Heart left ventricle (tissue), 16 donors: ENCODE results near the gene NECTIN1. TPM values are rescaled to one million over a fixed set of nuclear protein-coding genes. Genes with fewer than 3 reads are reported as not detected.

ENCODE experiments used
- ATAC-seq, 4 donors: fragments of 200-7000 bp; cut with Tn5 transposase; one replicate each; pipeline ENCODE4 v1.9.1; 2020 to 2022; ENCODE audit warnings: moderate library complexity in 4 of 4, mild to moderate bottlenecking in 3 of 4, moderate number of reproducible peaks in 1 of 4
- DNase-seq, 5 donors: peaks; one replicate each; pipeline ENCODE4 v3.0.0-alpha.2; 2020
- H3K27ac ChIP-seq, 12 donors: fragments of 200-600 bp; sonication (generic) in 4 of 12; one replicate each; pipeline versions ENCODE4 v1.5.0 to v1.8.0; 2016 to 2022; ENCODE audit warnings: mild to moderate bottlenecking in 2 of 12
- H3K27me3 ChIP-seq, 9 donors: fragments of 200-600 bp; sonication (generic) in 2 of 9; one replicate each; pipeline versions ENCODE4 v1.5.1 to v1.8.0; 2016 to 2022; ENCODE audit warnings: mild to moderate bottlenecking in 3 of 9
- H3K36me3 ChIP-seq, 9 donors: fragments of 200-600 bp; sonication (generic) in 2 of 9; one replicate each; pipeline versions ENCODE4 v1.5.0 to v1.8.0; 2018 to 2022; ENCODE audit warnings: mild to moderate bottlenecking in 2 of 9
- H3K4me1 ChIP-seq, 12 donors: fragments of 200-600 bp; sonication (generic) in 4 of 12; one replicate each; pipeline versions ENCODE4 v1.5.0 to v1.8.0; 2016 to 2022; ENCODE audit warnings: mild to moderate bottlenecking in 3 of 12
- H3K4me3 ChIP-seq, 12 donors: fragments of 200-600 bp; sonication (generic) in 4 of 12; one replicate each; pipeline versions ENCODE4 v1.5.0 to v1.8.0; 2017 to 2022; ENCODE audit warnings: mild to moderate bottlenecking in 9 of 12, moderate library complexity in 4 of 12
- H3K9me3 ChIP-seq, 12 donors: fragments of 200-600 bp; sonication (generic) in 4 of 12; one replicate each; pipeline versions ENCODE4 v1.5.0 to v1.8.0; 2016 to 2022; ENCODE audit warnings: mild to moderate bottlenecking in 1 of 12
- POLR2A ChIP-seq, 2 donors: fragments of 450-650 bp; IDR thresholded peaks; one replicate each; pipeline ENCODE4 v1.6.1; 2017; ENCODE audit warnings: antibody characterized with exemption in 2 of 2, mild to moderate bottlenecking in 2 of 2, moderate library complexity in 2 of 2
- WGBS, 4 donors: extraction: QIAGEN DNeasy Blood & Tissue Kit in 2 of 4; methylation state at CpG; one replicate each; pipeline versions ENCODE4 v1.1.5 to v1.1.7; 2013 to 2018; 5-methylcytosine and 5-hydroxymethylcytosine counted together
- intact Hi-C, 10 donors: fragments of 100-400 bp; cut with DNase I; formaldehyde crosslinking; loops; one replicate each; pipeline versions ENCODE4 v1.11.1 to v1.14.2; 2022
- polyA plus RNA-seq, 2 donors: library from polyadenylated mRNA; stranded (reverse); fragments of 200-250 nt; gene quantifications; one replicate each; pipeline ENCODE4 v1.2.3, GENCODE V29; 2013
- total RNA-seq, 9 donors: library from RNA; depleted of rRNA in 2 of 9; stranded (reverse); fragments of >200 nt in 2 of 9; fragmentation: NEBNext Ultra II Directional in 3 of 9; extraction: Animal tissue kit (Norgen Biotek cat#: 25700) in 3 of 9; gene quantifications; one replicate each; pipeline versions ENCODE4 v1.1.0 to v1.2.4, GENCODE V29; 2016 to 2023
- TF ChIP-seq, protein P1 (sequence below), 12 donors: fragments of 200-600 bp; sonication (generic) in 4 of 12; IDR thresholded peaks; one replicate each; pipeline versions ENCODE4 v1.5.0 to v1.8.0; 2018 to 2022; ENCODE audit warnings: antibody characterized with exemption in 12 of 12, mild to moderate bottlenecking in 5 of 12
- donor health status: ischemic (EF 13 %, LVEDD 7.1; RV severe dilation, severe dysfunction).
- donor health status: healthy with polysubstance abuse.
- donor health status: DM: no; HTN: yes; CAD: no.
- donor health status: DM: no; HTN: no; CAD: no.
- donor health status: ischemic (EF 25% LVEDD 6.9; RV normal size, moderate dysfunction).
- donor health status: ischemic (EF 25% LVEDD 5.7; RV mildly dilated, moderate dysfunction).
- donor health status: healthy.
- donor health status: DM: yes; HTN: yes; CAD: no.
- donor health status: ischemic (EF 35%, LVEDD 5.7; RV mildly dilated, moderate dysfunction).
- donor health status: nonischemic (EF 11% LVEDD 7.7; RV severe dilation, severe dysfunction).
- donor health status: DM: yes; HTN: yes; CAD: no.
- donor health status: PGD.
- donor health status: ischemic (EF 29% LVEDD 5.4; RV normal size, mild dysfunction).
- donor health status: nonischemic (EF 23%, LVEDD 6.1; RV moderate dilation, normal function).

The NECTIN1 gene
- total and polyA plus RNA-seq, 11 donors: 5.8 to 28.6 (median 18.5) TPM

DNA sequence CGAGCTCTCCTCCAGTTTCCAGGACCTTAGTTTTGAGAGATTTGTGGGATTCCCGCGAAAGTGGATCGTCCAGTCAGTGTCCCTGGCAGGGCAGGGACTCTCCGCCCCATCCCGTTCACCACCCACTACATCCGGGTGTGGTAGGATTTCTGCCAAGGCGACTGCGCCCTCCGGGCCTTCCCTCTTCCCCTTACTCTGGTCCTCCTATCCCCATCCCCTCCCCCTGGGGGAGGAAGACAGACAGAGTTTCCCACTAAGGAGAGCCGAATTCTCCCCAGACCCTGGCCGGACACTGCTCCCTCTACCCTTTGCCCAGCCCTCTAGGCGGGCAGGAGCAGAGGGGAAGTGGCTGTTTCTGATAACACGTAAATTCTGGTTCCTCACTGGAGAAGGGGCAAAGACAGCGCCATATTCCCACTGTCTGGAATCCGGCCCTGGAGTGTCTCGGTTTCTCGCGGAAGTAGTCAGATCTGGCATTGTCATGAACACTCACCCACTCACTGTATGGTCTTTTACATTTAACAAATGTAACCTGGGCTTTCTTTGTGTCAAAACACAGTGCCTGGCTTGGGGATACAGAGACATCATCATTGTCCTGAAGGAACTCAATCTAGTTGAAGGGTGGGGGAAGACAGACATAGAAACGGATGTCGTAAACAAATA is 1.1 kb upstream of the NECTIN1 start:
- Histone ChIP-seq H3K4me3 (peak overlapping the region; percentile 1 to 96 (median 83)), H3K27ac (peak overlapping the region in 11 of 12 donors; percentile 53 to 90 (median 87)), H3K36me3 (no peaks in the 10 kb centered on the region), H3K27me3 (peaks cover 0 to 10% (median 0%) of the 10 kb centered on the region in 9 donors), H3K9me3 (peaks cover 0 to 8% (median 0%) of the 10 kb centered on the region in 12 donors), H3K4me1 (peaks cover 0 to 33% (median 25%) of the 10 kb centered on the region in 12 donors)
- DNase-seq: peak; percentile 71 to 87 (median 78)
- intact Hi-C loops: loop anchor here (1.0 to 10.0 kb wide), 12 partner anchors 29 to 377 kb away; no protein-coding TSS in a partner anchor
- 24 to 32% (median 25%) methylated on average over 20 to 21 of the region's 21 CpGs for WGBS, 4 donors
- ATAC-seq: peak; percentile 68 to 80 (median 72)
- TF ChIP-seq POLR2A (IDR thresholded peaks at IDR 0.05): no peak
- TF ChIP-seq, protein P1, sequence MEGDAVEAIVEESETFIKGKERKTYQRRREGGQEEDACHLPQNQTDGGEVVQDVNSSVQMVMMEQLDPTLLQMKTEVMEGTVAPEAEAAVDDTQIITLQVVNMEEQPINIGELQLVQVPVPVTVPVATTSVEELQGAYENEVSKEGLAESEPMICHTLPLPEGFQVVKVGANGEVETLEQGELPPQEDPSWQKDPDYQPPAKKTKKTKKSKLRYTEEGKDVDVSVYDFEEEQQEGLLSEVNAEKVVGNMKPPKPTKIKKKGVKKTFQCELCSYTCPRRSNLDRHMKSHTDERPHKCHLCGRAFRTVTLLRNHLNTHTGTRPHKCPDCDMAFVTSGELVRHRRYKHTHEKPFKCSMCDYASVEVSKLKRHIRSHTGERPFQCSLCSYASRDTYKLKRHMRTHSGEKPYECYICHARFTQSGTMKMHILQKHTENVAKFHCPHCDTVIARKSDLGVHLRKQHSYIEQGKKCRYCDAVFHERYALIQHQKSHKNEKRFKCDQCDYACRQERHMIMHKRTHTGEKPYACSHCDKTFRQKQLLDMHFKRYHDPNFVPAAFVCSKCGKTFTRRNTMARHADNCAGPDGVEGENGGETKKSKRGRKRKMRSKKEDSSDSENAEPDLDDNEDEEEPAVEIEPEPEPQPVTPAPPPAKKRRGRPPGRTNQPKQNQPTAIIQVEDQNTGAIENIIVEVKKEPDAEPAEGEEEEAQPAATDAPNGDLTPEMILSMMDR (IDR thresholded peaks at IDR 0.05): no peak

GRCh38 chr11:119729581-119729927 is 554 bp upstream of the NECTIN1 start:
- Histone ChIP-seq H3K4me1 (peaks cover 0 to 33% (median 25%) of the 10 kb centered on the region in 12 donors), H3K9me3 (peaks cover 0 to 8% (median 0%) of the 10 kb centered on the region in 12 donors), H3K27me3 (peaks cover 0 to 10% (median 0%) of the 10 kb centered on the region in 9 donors), H3K4me3 (peak overlapping the region; percentile 1 to 96 (median 83)), H3K27ac (peak overlapping the region in 11 of 12 donors; percentile 78 to 90 (median 87)), H3K36me3 (no peaks in the 10 kb centered on the region)
- WGBS, 4 donors: 0 to 3% (median 1%) methylated on average over 17 to 21 of the region's 21 CpGs
- no peak for TF ChIP-seq POLR2A (IDR thresholded peaks at IDR 0.05)
- TF ChIP-seq, protein P1 (IDR thresholded peaks at IDR 0.05): peak in 6 of 12 donors; percentile 3 to 33 (median 16)
- DNase-seq (no peak), ATAC-seq (peak in 3 of 4 donors; percentile 15 to 22 (median 21))
- intact Hi-C loops: loop anchor here in 9 of 10 donors (1.0 to 10.0 kb wide), 12 partner anchors 29 to 378 kb away; no protein-coding TSS in a partner anchor

- H3K4me3 ChIP-seq: peak overlapping the region; percentile 78 to 96 (median 85)
- ATAC-seq (no peak), DNase-seq (peak in 1 of 5 donors; percentile 62)
- peak overlapping the region; percentile 65 to 90 (median 86) for H3K27ac ChIP-seq
- no peak for TF ChIP-seq POLR2A (IDR thresholded peaks at IDR 0.05)
- TF ChIP-seq, protein P1 (IDR thresholded peaks at IDR 0.05): no peak
- peaks cover 0 to 8% (median 0%) of the 10 kb centered on the region in 12 donors for H3K9me3 ChIP-seq
- peaks cover 0 to 10% (median 0%) of the 10 kb centered on the region in 9 donors for H3K27me3 ChIP-seq
- intact Hi-C loops: loop anchor here in 9 of 10 donors (1.0 to 10.0 kb wide), 11 partner anchors 27 to 379 kb away; no protein-coding TSS in a partner anchor
- H3K4me1 ChIP-seq: peaks cover 0 to 33% (median 25%) of the 10 kb centered on the region in 12 donors
- WGBS, 4 donors: 0 to 1% (median 0%) methylated on average over 15 to 30 of the region's 30 CpGs
- no peaks in the 10 kb centered on the region for H3K36me3 ChIP-seq
Measured at GRCh38 chr11:119728211-119728626, 781 bp downstream of the NECTIN1 start.
